Measurements from ENCODE around the gene KCNK3. TPM values are rescaled to one million over a fixed set of nuclear protein-coding genes. Genes with fewer than 3 reads are reported as not detected.

The KCNK3 gene
- total RNA-seq, 1 experiment from 2014 or later, result 32.8 TPM

DNA sequence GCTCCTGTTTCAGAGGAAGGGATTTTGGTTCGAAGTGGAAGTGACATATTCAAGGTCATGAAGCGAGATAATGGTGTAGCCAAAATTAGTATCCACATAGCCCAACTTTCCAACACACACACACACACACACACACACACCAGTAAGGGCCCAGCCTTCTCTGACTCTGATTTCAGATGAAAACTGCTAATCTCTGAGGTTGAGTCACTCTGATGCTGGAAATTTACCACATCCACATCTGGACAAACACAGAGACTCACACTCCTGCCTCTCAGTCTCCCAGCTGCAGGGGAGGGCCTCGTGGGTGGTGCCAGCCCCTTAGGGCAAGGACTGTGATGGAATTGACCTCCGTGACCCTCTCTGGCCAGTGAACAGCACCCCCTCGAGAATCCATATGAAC, 42.6 kb downstream of the KCNK3 start:
- intact Hi-C loops (cut with micrococcal nuclease; ENCODE audit: unreplicated experiment) (no loop called here), in situ Hi-C loops (cut with HindIII; ENCODE audit: low pct_unique_long_range_greater_than_20kb, low sequenced_read_pairs) (no loop called here)
- no peak for TF ChIP-seq SIN3A (IDR thresholded peaks at IDR 0.05; ENCODE audit: borderline replicate concordance, insufficient read depth, low read depth, low read length)
- Histone ChIP-seq H3K4me1 (ENCODE audit: control insufficient read depth, insufficient read depth, low read length) (peaks cover 27% of the 10 kb centered on the region), H3K27me3 (ENCODE audit: control insufficient read depth, insufficient read depth, low read length) (no peaks in the 10 kb centered on the region), H3K36me3 (ENCODE audit: control insufficient read depth, insufficient read depth, low read length) (no peaks in the 10 kb centered on the region), H3K9me3 (ENCODE audit: control insufficient read depth, insufficient read depth, low read depth, low read length) (no peaks in the 10 kb centered on the region), H3K4me3 (ENCODE audit: low read depth in 2 of 2, low read length in 2 of 2) (no peak overlapping the region), H3K27ac (ENCODE audit: low read length) (peak overlapping the region; percentile 54)
- ChIA-PET POLR2A (interaction anchor here (0.6 to 0.7 kb wide), 3 partner anchors 38 to 371 kb away, joined by 3 to 4 read pairs (median 3); no protein-coding TSS in a partner anchor), CTCF (no interaction called here)
- DNase-seq (ENCODE audit: low read depth, low spot score), result no peak
- no TSS peak for BruUV-seq (replicated peaks)
- ATAC-seq, result peak; percentile 58

DNA sequence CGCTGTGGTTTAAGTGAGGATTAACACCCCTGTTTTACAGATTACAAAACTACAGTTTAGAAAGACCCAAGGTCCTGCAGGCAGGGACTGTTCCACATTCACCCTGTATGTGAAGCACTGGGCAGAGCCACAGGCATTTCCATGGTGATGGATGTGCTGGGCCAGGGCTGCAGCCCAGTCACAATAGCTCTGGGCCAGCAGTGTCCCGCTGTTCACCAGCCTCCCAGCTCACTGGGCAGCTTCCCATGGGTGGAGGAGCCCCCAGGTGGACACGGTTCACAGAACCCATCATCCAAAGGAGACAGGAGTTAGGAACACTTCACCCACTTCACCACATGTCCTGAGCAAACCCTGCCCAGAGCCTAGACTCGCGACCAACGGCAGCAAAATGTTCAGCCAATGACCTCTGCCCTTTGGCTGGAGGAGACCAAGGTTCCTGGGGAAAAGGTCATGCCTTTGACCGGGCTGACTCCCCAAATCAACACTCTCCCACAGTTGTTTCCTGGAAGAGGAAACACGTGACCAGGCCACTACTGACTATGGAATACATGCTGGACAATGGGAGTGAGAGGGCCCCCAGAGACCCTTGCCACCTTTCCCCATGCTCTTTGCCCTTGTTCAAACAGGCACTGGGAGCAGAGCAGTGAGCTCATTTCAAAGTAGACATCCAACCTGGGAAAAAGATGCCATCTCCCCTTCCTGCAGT, 43.5 kb downstream of the KCNK3 start:
- ATAC-seq, result peak; percentile 80
- intact Hi-C loops (cut with micrococcal nuclease; ENCODE audit: unreplicated experiment), result no loop called here
- Histone ChIP-seq H3K27ac (ENCODE audit: low read length) (peak overlapping the region; percentile 54), H3K9me3 (ENCODE audit: control insufficient read depth, insufficient read depth, low read depth, low read length) (no peaks in the 10 kb centered on the region), H3K27me3 (ENCODE audit: control insufficient read depth, insufficient read depth, low read length) (no peaks in the 10 kb centered on the region), H3K4me1 (ENCODE audit: control insufficient read depth, insufficient read depth, low read length) (peaks cover 19% of the 10 kb centered on the region), H3K36me3 (ENCODE audit: control insufficient read depth, insufficient read depth, low read length) (no peaks in the 10 kb centered on the region), H3K4me3 (ENCODE audit: low read depth in 2 of 2, low read length in 2 of 2) (no peak overlapping the region)
- in situ Hi-C loops (cut with HindIII; ENCODE audit: low pct_unique_long_range_greater_than_20kb, low sequenced_read_pairs), result no loop called here
- ChIA-PET CTCF (no interaction called here), POLR2A (interaction anchor here (0.7 kb wide), 1 partner anchor 95 kb away, joined by 16 read pairs; the partner anchor contains the start of gene CIB4)
- no TSS peak for BruUV-seq (replicated peaks)
- TF ChIP-seq POLR2AphosphoS5 (IDR thresholded peaks at IDR 0.05; ENCODE audit: low read depth, low read length) (peak; percentile 46; the same call in 1 of the 2 replicates), TCF7L2 (IDR thresholded peaks at IDR 0.05; ENCODE audit: low read depth, low read length) (no peak)
- TF ChIP-seq, protein P1, sequence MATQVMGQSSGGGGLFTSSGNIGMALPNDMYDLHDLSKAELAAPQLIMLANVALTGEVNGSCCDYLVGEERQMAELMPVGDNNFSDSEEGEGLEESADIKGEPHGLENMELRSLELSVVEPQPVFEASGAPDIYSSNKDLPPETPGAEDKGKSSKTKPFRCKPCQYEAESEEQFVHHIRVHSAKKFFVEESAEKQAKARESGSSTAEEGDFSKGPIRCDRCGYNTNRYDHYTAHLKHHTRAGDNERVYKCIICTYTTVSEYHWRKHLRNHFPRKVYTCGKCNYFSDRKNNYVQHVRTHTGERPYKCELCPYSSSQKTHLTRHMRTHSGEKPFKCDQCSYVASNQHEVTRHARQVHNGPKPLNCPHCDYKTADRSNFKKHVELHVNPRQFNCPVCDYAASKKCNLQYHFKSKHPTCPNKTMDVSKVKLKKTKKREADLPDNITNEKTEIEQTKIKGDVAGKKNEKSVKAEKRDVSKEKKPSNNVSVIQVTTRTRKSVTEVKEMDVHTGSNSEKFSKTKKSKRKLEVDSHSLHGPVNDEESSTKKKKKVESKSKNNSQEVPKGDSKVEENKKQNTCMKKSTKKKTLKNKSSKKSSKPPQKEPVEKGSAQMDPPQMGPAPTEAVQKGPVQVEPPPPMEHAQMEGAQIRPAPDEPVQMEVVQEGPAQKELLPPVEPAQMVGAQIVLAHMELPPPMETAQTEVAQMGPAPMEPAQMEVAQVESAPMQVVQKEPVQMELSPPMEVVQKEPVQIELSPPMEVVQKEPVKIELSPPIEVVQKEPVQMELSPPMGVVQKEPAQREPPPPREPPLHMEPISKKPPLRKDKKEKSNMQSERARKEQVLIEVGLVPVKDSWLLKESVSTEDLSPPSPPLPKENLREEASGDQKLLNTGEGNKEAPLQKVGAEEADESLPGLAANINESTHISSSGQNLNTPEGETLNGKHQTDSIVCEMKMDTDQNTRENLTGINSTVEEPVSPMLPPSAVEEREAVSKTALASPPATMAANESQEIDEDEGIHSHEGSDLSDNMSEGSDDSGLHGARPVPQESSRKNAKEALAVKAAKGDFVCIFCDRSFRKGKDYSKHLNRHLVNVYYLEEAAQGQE (IDR thresholded peaks at IDR 0.05; ENCODE audit: insufficient read depth in 1 of 2, low read depth in 2 of 2, low read length in 1 of 2), result no peak
- no peak for DNase-seq (ENCODE audit: low read depth, low spot score)

DNA sequence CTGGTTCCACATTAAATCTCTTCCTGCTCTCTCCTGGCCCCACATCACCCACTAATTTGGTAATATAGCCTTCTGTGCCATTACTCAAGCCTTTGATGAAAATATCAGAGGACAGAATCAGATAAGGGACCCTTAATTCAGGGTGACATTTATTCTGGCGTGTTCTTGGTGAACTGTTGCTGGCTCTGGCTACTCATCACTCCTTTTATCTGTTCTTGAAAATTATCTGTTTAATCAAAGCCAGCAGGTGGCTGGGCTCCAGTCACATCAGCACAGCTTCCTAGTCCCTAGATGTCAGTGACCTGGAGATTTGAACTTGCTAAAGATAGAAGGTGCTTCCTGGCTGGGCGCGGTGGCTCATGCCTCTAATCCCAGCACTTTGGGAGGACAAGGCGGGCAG, 44.7 kb downstream of the KCNK3 start:
- CTCF ChIA-PET, result no interaction called here
- TF ChIP-seq POLR2AphosphoS5 (IDR thresholded peaks at IDR 0.05; ENCODE audit: low read depth, low read length) (no peak), SIN3A (IDR thresholded peaks at IDR 0.05; ENCODE audit: borderline replicate concordance, insufficient read depth, low read depth, low read length) (no peak), TCF7L2 (IDR thresholded peaks at IDR 0.05; ENCODE audit: low read depth, low read length) (no peak)
- TF ChIP-seq, protein P1 (IDR thresholded peaks at IDR 0.05; ENCODE audit: insufficient read depth in 1 of 2, low read depth in 2 of 2, low read length in 1 of 2), result no peak
- TF ChIP-seq, protein P2, sequence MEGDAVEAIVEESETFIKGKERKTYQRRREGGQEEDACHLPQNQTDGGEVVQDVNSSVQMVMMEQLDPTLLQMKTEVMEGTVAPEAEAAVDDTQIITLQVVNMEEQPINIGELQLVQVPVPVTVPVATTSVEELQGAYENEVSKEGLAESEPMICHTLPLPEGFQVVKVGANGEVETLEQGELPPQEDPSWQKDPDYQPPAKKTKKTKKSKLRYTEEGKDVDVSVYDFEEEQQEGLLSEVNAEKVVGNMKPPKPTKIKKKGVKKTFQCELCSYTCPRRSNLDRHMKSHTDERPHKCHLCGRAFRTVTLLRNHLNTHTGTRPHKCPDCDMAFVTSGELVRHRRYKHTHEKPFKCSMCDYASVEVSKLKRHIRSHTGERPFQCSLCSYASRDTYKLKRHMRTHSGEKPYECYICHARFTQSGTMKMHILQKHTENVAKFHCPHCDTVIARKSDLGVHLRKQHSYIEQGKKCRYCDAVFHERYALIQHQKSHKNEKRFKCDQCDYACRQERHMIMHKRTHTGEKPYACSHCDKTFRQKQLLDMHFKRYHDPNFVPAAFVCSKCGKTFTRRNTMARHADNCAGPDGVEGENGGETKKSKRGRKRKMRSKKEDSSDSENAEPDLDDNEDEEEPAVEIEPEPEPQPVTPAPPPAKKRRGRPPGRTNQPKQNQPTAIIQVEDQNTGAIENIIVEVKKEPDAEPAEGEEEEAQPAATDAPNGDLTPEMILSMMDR (IDR thresholded peaks at IDR 0.05), result no peak
- in situ Hi-C loops (cut with HindIII; ENCODE audit: low pct_unique_long_range_greater_than_20kb, low sequenced_read_pairs), result no loop called here
- H3K4me3 ChIP-seq (ENCODE audit: low read depth in 2 of 2, low read length in 2 of 2), result no peak overlapping the region
- DNase-seq (ENCODE audit: low read depth, low spot score) (no peak), ATAC-seq (no peak)
- POLR2A ChIA-PET, result no interaction called here
- H3K27ac ChIP-seq (ENCODE audit: low read length), result peak overlapping the region; percentile 20; the same call in 1 of the 2 replicates
- BruUV-seq (replicated peaks), result no TSS peak
- peaks cover 19% of the 10 kb centered on the region for H3K4me1 ChIP-seq (ENCODE audit: control insufficient read depth, insufficient read depth, low read length)
- H3K36me3 ChIP-seq (ENCODE audit: control insufficient read depth, insufficient read depth, low read length), result no peaks in the 10 kb centered on the region
- H3K9me3 ChIP-seq (ENCODE audit: control insufficient read depth, insufficient read depth, low read depth, low read length), result no peaks in the 10 kb centered on the region
- H3K27me3 ChIP-seq (ENCODE audit: control insufficient read depth, insufficient read depth, low read length), result no peaks in the 10 kb centered on the region
- intact Hi-C loops (cut with micrococcal nuclease; ENCODE audit: unreplicated experiment), result no loop called here
